Glomerular visceral epithelial cell (primary cell): Measurements from ENCODE around the gene FRMD8.
"Not testable (repeated sequence)": the region's sequence is repeated elsewhere in the genome, so short reads cannot be mapped to it uniquely, and the experiment has no call there.

ENCODE experiments used
- DNase-seq: peaks from one replicate; pipeline ENCODE4 v3.0.0-alpha.2; 2016; ENCODE audit errors: extremely low spot score

FRMD8 gene

DNA sequence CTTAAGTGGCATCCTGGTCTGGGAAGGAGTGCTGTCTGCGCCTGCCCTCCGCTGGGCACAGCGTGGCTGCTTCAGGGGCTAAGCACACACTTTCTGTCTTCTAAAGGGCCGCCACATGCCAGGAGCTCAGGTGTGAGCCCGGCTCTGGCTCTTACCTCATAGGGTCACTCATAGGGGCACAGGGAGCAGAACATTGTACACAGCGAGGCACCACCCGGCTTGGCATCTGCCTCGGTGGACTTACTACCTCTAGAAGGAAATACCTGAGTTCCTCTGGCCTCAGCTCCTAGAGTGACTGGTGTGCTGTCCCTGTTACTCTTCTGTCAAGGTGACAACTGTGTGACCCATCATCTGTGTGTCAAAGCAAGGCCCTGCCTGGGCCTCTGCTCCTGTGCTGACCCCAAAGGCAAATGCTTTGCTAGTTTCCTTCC, 49.6 kb downstream of the FRMD8 start:
- no peak for DNase-seq

DNA sequence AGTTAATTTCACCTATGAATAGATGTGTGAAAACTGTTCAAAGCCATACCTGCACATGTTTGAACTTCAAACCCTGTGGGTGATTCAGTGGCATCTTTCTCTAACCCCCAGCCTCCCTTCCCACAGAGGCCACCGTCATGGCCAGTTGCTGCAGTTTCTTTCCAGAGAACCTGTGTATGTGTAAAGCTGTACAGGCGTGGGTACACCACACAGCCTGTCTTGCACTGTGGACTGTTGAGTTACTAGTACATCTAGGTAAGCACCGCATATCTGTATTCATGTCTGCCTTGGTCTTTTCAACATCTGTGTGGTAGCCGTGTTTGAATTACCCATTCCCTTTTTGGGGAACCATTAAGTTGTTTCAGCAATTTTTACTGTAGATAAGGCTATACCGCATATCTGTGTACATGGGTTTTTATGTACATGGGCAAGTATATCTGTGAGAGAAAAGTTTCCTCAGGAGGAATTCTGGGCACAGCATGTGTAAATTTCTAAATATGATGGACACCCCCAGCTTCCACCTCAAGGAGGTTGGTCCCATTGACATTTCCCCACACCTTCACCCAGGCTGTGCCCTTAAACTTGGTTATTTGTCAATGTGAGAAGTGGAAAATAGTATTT, 50.1 kb downstream of the FRMD8 start:
- peak; percentile 41 for DNase-seq

DNA sequence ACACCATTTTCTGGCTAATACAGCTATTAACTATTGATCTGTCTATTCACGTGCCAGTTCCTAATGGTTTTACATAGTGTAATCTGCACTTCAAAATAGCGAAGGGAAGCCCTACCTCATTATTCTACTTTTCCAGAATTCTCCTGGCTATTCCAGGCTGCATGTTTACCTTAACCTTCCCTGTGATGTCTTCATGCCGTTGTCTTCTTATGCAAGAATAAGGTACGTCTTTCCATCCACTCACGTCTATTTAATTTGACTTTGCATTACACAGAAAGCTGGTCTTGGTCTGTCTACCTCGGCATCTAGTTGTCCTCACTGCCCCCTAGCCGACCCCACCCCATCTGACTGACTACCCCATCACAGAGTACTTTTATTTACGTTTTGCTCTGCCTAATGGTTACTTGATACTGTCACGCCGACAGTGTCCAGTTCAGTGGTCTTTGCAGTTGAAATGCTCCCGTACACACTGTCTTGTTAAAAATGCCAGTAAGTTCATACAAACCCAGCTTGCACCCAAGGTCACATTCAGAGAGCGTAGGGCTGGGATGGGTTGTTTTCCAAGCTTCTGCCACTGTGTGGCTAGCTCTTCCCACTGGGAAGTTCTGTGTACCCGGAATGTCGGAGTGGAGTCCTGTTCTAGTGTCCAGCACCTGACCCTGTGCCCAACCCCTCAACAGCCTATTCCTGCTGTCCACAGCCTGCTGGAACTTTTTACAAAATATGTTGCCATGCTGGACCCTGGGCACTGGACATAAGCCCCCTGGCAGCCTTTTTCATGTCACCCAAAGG, 51.2 kb downstream of the FRMD8 start:
- DNase-seq: peak; percentile 33

DNA sequence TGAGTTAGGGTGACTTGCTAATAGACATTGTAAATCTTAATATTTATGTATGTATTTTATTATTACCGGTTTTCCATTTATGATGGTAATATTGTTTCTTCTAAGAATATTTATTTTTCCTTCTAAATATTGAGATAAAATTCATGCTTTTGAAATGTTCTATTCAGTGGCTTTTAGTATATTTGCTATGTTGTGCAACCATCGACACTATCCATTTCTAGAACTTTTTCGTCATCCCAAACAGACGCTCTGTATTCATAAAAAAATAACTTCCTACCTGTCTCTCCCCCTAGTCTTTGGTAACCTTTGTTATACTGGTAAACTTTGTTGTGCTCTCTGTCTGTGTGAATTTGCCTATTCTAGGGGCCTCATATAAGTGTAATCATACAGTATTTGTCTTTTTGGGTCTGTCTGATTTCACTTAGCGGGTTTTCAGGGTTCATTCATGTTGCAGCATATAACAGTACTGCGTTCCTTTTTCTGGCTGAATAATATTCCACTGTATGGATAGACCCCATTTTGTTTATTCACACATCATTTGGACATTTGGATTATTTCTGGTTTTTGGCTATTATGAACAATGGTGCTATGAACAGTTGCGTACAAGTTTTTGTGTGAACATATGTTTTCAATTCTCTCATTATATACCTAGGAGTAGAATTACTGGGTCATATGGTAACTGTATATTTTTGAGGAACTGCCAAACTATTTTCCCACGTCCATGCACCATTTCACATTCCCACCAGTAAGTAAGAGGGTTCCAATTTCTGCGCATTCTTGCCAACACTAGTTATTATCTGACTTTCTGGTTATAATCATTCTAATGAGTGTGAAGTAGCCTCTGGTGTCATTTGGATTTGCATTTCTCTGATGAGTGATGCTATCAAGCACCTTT, 52.1 kb downstream of the FRMD8 start:
- peak; percentile 20 for DNase-seq

DNA sequence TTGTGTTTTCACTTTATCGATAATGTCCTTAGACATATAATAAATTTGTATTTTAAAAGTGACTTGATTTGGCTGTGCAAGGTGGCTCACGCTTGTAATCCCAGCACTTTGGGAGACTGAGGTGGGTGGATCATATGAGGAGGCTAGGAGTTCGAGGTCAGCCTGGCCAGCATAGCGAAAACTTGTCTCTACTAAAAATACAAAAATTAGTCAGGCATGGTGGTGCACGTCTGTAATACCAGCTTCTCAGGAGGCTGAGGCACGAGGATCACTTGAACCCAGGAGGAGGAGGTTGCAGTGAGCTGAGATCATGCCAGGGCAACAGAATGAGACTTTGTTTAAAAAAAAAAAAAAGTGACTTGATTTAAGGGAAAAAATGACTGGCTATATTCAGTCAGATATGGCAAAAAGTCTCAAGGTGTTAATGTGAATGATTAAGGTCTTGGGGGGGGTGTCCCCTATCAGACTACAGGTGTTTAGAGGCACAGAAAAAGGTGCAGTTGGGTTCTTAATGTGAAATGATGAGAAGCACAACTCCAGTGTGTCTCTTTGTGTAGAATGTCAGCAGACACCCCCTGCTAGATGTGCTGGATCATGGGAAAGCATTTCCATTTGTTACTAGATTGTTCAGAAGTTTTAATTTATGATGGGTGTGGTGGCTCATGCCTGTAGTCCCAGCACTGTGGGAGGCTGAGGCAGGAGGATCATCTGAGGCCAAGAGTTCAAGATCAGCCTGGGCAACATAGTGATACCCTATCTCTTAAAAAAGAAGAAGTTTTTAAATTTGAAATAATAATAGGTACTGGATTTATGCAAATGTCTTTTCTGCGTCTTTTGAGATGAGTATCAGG, 53.1 kb downstream of the FRMD8 start:
- peak; percentile 26 for DNase-seq

DNA sequence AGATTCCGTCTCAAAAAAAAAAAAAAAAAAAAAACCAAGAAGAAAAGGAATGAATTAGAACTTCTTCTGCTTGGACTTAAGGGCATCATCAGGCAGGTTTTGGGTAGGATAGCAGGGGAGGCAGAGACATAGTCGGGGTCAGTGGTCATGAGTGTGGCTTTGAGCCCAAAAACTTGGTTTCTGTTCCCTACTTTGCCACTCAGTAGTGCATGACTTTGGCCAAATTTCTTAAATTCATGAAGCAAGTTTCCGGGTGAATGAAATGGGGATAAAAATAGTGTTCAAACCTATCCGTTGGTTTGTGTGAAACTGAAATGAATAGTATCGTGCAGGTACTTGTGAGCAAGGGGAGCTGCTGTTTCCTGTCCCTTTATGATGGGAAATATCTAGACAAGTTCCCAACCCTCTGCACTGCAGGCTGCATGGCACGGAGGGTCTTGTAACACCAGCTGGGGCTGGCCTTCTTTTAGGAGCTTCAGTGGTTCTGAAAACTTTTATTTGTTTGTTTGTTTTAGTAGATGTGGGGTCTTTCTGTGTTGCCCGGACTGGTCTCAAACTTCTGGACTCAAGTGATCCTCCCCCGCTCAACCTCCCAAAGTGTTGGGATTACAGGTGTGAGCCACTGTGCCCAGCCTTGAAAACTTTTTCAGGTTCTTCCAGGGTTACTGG, 54.5 kb downstream of the FRMD8 start:
- DNase-seq: peak; percentile 35

DNA sequence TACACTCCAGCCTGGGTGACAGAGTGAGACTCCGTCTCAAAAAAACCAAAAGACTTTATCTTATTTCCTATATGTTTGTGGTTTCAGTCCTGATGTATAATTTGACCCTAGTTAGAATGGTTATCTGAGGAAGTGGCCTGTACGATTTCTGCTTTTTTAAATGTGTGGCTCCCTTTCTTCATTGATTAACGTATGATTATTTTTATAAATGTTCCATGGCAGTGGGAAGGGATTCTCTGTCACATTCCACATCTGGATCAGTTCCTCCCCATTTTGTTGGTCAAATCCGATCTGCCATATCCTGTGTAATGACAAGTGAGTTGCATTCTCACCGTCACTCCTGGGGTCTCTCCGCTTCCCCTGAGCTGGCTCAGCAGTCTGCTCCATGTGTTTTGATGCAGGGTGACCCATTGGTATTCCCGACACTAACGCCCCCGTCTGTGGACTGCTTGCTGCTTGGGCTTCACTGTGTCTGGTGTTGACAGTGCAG, 56.5 kb downstream of the FRMD8 start:
- peak; percentile 33 for DNase-seq

DNA sequence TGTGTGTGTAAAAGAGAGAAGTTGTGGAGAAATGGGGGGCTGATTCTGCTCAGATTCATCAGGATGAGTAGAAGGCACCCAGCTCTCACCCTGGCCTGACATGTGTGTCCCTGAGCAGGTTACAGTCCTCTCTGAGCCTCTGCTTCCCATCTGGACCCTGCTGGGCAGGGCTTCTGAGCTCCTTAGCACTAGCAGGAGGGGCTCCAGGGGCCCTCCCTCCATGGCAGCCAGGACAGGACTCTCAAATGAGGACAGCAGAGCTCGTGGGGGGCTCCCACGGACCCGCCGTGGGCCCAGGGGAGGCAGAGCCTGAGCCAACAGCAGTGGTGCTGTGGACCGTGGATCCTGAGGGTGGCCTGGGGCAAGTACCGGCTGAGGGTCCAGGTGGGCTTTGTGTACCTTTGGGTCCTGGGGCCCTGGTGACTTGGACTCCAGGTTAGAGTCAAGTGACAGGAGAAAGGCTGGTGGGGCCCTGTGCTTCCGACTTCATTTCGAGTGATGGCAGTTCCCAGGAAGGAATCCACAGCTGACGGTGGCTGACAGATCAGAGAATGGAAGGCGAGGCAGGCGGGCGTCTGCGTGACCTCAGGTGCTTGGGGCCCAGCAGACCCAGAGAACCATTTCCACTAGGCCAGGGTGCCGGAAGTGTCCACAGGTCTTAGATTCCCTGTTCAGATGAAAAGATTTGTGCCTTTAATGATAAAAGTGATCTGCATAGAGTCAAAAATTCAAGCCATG, 58.0 kb downstream of the FRMD8 start:
- DNase-seq: peak; percentile 33

DNA sequence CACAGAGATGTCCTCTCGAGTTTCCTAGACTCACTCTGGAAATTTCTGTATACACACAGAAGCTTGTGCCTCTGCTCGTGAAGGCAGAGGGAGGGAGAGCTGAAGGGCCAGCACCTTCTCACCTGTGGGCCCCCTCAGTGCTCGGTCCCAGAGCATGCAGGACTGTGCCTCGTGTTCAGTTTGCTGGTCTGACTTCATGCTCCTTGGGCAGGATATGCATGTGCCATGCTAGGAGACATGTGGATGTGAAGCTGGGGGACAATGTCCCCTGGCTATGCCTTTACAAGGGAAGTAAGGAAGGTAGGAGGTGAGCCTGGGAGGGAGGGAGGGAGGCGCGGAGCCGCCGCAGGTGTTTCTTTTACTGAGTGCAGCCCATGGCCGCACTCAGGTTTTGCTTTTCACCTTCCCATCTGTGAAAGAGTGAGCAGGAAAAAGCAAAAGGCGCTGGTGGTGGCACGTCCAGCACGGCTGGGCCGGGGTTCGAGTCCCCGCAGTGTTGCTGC, 58.7 kb downstream of the FRMD8 start:
- DNase-seq: peak; percentile 25

DNA sequence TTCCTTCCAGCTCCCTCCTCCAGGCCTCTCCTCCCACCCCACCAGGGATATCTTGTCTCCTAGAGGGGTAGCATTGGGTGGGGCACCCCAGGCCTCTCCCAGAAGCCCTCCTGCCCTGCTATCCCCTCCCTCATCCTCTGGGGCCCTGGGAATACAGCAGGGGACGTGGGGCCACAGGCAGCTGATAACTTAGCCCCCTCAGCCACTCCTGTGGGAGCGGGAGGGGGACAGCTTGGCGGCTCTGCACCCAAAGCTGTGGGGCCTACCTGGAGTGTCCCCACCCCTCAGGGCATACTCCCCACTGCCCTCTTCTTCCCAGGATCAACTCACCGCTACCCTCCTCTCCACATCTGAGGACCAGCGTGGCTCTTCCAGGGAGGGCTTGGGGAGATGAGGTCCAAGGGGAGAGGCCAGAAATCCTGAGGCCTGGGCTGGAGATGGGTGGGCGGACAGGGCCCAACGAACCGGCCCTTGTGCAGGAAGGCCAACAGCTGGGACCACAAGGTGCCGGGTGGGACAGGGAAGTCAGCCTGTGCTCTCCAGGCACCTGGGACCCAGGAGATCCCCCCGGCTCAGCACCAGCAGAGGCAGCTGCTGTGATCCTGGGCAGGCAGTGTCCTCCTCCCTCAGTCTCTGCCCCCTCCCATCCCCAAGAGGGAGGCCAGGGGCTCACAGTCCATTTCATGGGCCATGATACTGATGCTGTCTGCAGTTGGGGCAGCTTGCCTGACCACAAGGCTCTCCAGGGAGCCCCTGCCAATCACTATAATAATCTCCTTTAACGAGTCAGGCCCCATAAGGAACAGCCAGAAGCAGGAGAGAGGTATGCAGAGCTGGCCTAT, 59.4 kb downstream of the FRMD8 start:
- DNase-seq: peak; percentile 43

DNA sequence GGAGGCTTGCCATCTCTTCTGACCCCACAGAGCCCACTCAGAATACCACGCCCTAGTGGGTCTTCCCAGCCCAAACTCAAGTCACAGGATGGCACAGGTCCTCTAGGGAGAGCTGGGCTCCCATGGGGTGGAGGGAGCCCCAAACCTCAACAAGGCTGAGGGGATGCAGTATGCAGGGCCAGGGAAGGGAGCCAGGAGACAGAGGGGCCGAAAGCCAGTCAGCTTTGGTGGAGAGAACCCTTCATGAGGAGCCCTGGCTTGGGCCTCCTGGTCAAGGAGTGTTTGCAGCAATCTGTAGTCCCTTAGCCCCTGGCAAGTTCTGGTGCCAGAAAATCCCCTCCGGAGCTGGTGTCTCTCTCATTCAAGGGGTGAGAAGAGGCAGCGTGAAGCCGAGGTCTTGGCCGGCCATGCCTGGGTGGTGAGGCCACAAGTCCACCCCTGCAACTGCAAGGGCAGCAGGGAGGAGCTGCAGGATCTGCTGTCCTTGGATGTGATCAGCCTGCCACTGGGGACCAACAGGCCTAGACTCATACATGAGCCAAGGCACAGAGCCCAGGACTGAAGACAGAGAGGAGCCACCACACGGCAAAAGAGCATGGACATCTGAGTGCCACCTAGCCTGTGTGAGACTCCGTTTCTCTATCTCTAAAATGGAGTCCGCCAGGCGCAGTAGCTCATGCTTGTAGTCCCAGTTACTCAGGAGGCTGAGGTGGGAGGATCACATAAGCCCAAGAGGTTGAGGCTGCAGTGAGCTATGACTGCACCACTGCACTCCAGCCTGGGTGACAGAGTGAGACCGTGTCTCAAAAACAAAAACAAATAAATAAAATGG, 60.2 kb downstream of the FRMD8 start:
- DNase-seq: peak; percentile 27

DNA sequence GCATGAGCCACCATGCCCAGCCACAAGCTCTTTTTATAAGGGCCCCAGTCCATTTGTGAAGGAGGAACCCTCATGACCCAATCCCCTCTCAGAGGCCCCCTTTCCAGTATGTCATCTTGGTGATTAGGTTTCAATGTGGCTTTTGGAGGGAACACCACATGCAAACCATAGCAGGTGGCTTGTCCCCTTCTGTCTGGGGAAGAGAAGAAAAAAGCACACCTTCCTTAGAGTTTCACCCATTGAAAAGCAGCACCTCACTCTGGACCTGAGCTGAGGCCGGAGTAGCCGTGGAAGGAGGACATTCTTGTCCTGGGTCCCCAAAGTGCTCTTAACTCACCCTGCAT, 61.6 kb downstream of the FRMD8 start:
- no peak for DNase-seq

DNA sequence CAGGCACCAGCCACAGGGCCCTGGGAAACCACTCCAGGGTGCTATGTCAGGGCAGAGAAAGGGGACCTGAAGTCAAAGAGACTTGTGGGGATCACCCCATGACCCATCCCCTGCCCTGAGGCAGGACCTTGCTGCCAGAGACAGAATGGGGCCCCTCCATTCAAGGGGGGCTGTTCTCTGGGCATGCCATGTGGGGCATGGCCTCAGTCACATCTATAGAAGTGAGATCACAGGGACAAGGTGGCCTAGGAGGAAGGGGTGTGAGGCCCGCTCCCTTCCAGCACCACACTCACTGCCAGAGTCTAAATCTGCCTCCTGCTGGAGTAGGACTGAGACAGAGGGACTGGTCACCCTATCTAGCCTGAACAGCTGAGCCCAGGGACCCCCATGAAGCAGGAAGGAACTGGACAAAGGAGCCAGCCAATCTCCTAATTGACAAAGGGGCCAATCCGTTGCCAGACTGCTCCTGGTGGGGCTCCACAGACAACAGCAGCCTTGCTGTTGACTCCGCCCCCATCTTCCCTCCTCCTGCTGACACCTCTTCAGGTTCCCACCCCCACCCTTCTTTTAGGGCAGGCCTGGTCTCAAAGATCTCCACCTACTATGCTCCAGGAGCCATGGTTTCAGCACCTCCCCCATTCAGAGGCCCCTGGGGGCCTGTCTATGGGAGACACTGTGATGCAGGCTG, 62.1 kb downstream of the FRMD8 start:
- peak; percentile 47 for DNase-seq

DNA sequence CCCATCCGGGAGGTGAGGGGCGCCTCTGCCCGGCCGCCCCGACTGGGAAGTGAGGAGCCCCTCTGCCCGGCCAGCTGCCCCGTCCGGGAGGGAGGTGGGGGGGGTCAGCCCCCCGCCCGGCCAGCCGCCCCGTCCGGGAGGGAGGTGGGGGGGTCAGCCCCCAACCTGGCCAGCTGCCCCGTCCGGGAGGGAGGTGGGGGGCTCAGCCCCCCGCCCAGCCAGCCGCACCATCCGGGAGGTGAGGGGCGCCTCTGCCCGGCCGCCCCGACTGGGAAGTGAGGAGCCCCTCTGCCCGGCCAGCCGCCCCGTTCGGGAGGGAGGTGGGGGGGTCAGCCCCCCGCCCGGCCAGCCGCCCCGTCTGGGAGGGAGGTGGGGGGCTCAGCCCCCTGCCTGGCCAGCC, 64.9 kb downstream of the FRMD8 start:
- DNase-seq: not testable (repeated sequence)

DNA sequence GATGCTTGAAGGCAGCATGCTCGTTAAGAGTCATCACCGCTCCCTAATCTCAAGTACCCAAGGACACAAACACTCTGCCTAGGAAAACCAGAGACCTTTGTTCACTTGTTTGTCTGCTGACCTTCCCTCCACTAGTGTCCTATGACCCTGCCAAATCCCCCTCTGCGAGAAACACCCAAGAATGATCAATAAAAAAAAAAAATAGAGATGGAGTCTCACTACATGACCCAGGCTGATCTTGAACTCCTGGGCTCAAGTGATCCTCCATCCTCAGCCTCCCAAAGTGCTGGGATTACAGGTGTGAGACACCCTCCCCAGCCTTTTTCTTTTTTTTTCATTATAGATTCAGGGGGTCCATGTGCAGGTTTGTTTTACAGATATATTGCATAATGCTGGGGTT, 65.8 kb downstream of the FRMD8 start:
- not testable (repeated sequence) for DNase-seq

DNA sequence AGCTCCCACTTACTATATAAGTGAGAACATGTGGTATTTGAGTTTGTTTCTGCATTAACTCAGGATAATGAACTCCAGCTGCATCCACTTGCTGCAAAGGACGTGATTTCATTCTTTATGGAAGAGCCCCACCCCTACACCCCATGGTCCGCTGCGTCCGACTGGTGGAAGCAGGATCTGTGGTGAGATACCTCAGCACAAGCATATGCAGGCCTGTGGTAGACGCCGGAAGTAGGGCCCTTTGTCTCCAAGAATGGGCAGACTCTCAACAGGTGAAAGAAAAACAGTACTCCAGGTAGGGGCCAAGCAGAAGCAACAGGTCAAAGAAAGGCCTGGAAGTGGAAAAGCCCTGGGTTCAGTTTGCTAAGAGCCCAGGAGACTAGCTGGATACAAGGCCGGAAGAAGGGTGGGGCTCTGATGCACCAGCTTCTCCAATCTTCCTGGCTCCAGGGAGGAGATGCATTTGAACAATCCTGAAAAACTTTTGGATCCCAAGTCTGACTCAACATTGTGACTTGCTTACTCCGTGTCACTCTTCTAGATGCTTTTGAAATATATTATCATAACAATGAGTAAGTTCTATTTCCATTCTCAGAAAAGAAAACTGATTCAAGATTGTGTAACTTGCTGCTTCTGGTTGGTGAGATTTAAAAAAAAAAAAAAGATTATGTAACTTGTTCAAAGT, 66.5 kb downstream of the FRMD8 start:
- DNase-seq: peak; percentile 24

DNA sequence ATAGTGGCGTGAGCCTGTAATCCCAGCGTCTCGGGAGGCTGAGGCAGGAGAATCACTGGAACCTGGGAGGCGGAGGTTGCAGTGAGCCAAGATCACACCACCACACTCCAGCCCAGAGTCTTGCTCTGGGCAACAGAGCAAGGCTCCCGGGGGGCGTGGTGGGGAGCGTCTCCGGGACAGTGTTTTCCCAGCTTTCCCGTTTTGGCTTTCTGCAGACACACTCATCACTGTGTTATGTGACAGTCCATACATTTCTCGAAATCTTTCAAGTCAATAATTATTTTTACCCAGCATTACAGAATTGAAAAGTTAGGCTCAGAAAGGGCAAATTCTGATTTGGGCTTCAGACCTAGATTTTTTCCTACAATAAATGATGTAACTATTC, 67.9 kb downstream of the FRMD8 start:
- DNase-seq: peak; percentile 61
